HG03060 (cell line): ENCODE data around the gene ABCA2.
"Not testable (repeated sequence)": the region's sequence is repeated elsewhere in the genome, so short reads cannot be mapped to it uniquely, and the experiment has no call there.

Source experiments
- ATAC-seq: cut with Tn5 transposase; IDR thresholded peaks from one replicate; pipeline ENCODE4 v1.9.1; 2021; ENCODE audit warnings: low read depth, moderate number of reproducible peaks; ENCODE audit not compliant: unreplicated experiment

Gene ABCA2

GRCh38 chr9:137063311-137064026, 35.4 kb upstream of the ABCA2 start:
- ATAC-seq, result no peak

- not testable (repeated sequence) for ATAC-seq
Measured at GRCh38 chr9:137062798-137063197, 34.8 kb upstream of the ABCA2 start.

- ATAC-seq, result no peak
Measured at GRCh38 chr9:137062384-137062783, 34.3 kb upstream of the ABCA2 start.

GRCh38 chr9:137058521-137059234, 30.6 kb upstream of the ABCA2 start:
- ATAC-seq, result no peak

GRCh38 chr9:137057545-137057944, 29.5 kb upstream of the ABCA2 start:
- no peak for ATAC-seq

- no peak for ATAC-seq
Measured at GRCh38 chr9:137056739-137057415, 28.8 kb upstream of the ABCA2 start.

GRCh38 chr9:137055385-137056364, 27.6 kb upstream of the ABCA2 start:
- ATAC-seq, result no peak

GRCh38 chr9:137054932-137055384, 26.9 kb upstream of the ABCA2 start:
- no peak for ATAC-seq

GRCh38 chr9:137053944-137054931, 26.2 kb upstream of the ABCA2 start, which contains the start of gene ENTPD2:
TSS of gene ENTPD2 (minus strand) at chr9:137054061. CDS start at chr9:137053997, 64 bp downstream.
- ATAC-seq, result no peak

GRCh38 chr9:137052998-137053943, 25.2 kb upstream of the ABCA2 start:
- no peak for ATAC-seq

- ATAC-seq, result no peak
Measured at GRCh38 chr9:137052293-137052692, 24.3 kb upstream of the ABCA2 start.

GRCh38 chr9:137051145-137051724, 23.2 kb upstream of the ABCA2 start:
- ATAC-seq, result no peak

- no peak for ATAC-seq
Measured at GRCh38 chr9:137050570-137050969, 22.5 kb upstream of the ABCA2 start.

- ATAC-seq, result no peak
Measured at GRCh38 chr9:137049544-137050449, 21.8 kb upstream of the ABCA2 start.

- ATAC-seq, result no peak
Measured at GRCh38 chr9:137048655-137049543, 20.9 kb upstream of the ABCA2 start.
